HG03159 (cell line): ENCODE data around the gene FYN.

Experiments used
- ATAC-seq: cut with Tn5 transposase; IDR thresholded peaks from one replicate; pipeline ENCODE4 v1.9.1; 2021; ENCODE audit warnings: mild to moderate bottlenecking, moderate library complexity; ENCODE audit not compliant: unreplicated experiment

FYN gene

GRCh38 chr6:111612379-111612778 lies 260.9 kb downstream of the FYN start:
- ATAC-seq = no peak

- no peak for ATAC-seq
These were observed 262.6 kb downstream of the FYN start for GRCh38 chr6:111610548-111611172.
